ENCODE measurements around the gene RPRD1B.

The RPRD1B gene

GRCh38 chr20:38137441-38138037 is 104.0 kb downstream of the RPRD1B start:
- no peak for DNase-seq

- DNase-seq, result no peak
Measured at GRCh38 chr20:38138086-38138778, 104.7 kb downstream of the RPRD1B start.

GRCh38 chr20:38139156-38139912 is 105.8 kb downstream of the RPRD1B start:
- DNase-seq, result no peak

- no peak for DNase-seq
Measured at GRCh38 chr20:38139977-38140753, 106.6 kb downstream of the RPRD1B start.

GRCh38 chr20:38141204-38141888 is 107.8 kb downstream of the RPRD1B start:
- DNase-seq, result no peak
